Sigmoid colon (tissue), 7 donors: ENCODE data around the gene MTUS2. TPM values are rescaled to one million over a fixed set of nuclear protein-coding genes. Genes with fewer than 3 reads are reported as not detected.

ENCODE experiments used
- DNase-seq: peaks from one replicate; pipeline ENCODE4 v3.0.0-alpha.2; 2019
- H3K27ac ChIP-seq, 4 donors: fragments of 200-600 bp; sonication (generic); one replicate each; pipeline ENCODE4 v1.5.1; 2016 to 2019; ENCODE audit warnings: mild to moderate bottlenecking in 1 of 4
- H3K27me3 ChIP-seq, 3 donors: fragments of 200-600 bp; sonication (generic); one replicate each; pipeline ENCODE4 v1.5.1; 2019; ENCODE audit warnings: mild to moderate bottlenecking in 1 of 3
- H3K36me3 ChIP-seq, 4 donors: fragments of 200-600 bp; sonication (generic); one replicate each; pipeline ENCODE4 v1.5.1; 2016 to 2019
- H3K4me1 ChIP-seq, 4 donors: fragments of 200-600 bp; sonication (generic); one replicate each; pipeline ENCODE4 v1.5.1; 2017 to 2019
- H3K4me3 ChIP-seq, 4 donors: fragments of 200-600 bp; sonication (generic); one replicate each; pipeline ENCODE4 v1.5.1; 2017 to 2019; ENCODE audit warnings: mild to moderate bottlenecking in 2 of 4, moderate library complexity in 1 of 4
- H3K9me3 ChIP-seq, 4 donors: fragments of 200-600 bp in 3 of 4; sonication (generic) in 3 of 4; one replicate each; pipeline versions ENCODE4 v1.5.1 to v1.6.1; 2013 to 2019
- CTCF ChIP-seq, 4 experiments: fragments of 450-650 bp in 3 of 4; fragments of 200-600 bp in 1 of 4; IDR thresholded peaks; one replicate each; pipeline ENCODE4 v1.5.1; 2016 to 2019; ENCODE audit warnings: antibody characterized with exemption in 4 of 4, mild to moderate bottlenecking in 3 of 4, moderate library complexity in 2 of 4
- EP300 ChIP-seq, 4 donors: sonication (generic); formaldehyde crosslinking; IDR thresholded peaks; one replicate each; pipeline ENCODE4 v1.6.1; 2017; ENCODE audit warnings: antibody characterized with exemption in 4 of 4
- POLR2A ChIP-seq, 2 donors: fragments of 450-650 bp; IDR thresholded peaks; one replicate each; pipeline ENCODE4 v1.6.1; 2016; ENCODE audit warnings: antibody characterized with exemption in 2 of 2, mild to moderate bottlenecking in 2 of 2, moderate library complexity in 2 of 2
- POLR2AphosphoS5 ChIP-seq, 4 donors: sonication (generic); formaldehyde crosslinking; IDR thresholded peaks; one replicate each; pipeline ENCODE4 v1.6.1; 2017; ENCODE audit warnings: antibody characterized with exemption in 4 of 4
- WGBS, 2 donors: extraction: QIAGEN DNeasy Blood & Tissue Kit; methylation state at CpG; one replicate each; pipeline ENCODE4 v1.1.7; 2013; 5-methylcytosine and 5-hydroxymethylcytosine counted together
- intact Hi-C: fragments of 100-400 bp; cut with DNase I; formaldehyde crosslinking; loops from one replicate; pipeline ENCODE4 v1.15.1; 2023
- polyA plus RNA-seq, 3 donors: library from polyadenylated mRNA; stranded (reverse); fragments of 200-250 nt; gene quantifications; one replicate each; pipeline ENCODE4 v1.2.3, GENCODE V29; 2013
- total RNA-seq, 4 donors: library from RNA; depleted of rRNA; stranded (reverse); fragments of >200 nt; gene quantifications; one replicate each; pipeline ENCODE4 v1.1.0, GENCODE V29; 2016
- donor health status: healthy with polysubstance abuse.
- donor health status: Bipolar disorder and iron deficiency.
- donor health status: healthy.

The MTUS2 gene
- total and polyA plus RNA-seq, 7 donors, result 0.23 to 2.2 (median 0.85) TPM; not detected in 1

GRCh38 chr13:29501674-29502073 lies 681.5 kb downstream of the MTUS2 start:
- no peaks in the 10 kb centered on the region for H3K9me3 ChIP-seq
- no peaks in the 10 kb centered on the region for H3K27me3 ChIP-seq
- peaks cover 0 to 6% (median 0%) of the 10 kb centered on the region in 4 donors for H3K4me1 ChIP-seq
- TF ChIP-seq CTCF (IDR thresholded peaks at IDR 0.05) (no peak), EP300 (IDR thresholded peaks at IDR 0.05) (no peak), POLR2AphosphoS5 (IDR thresholded peaks at IDR 0.05) (no peak), POLR2A (IDR thresholded peaks at IDR 0.05) (no peak)
- 90 to 93% methylated on average over 4 of the region's 4 CpGs for WGBS, 2 donors
- H3K36me3 ChIP-seq, result no peaks in the 10 kb centered on the region
- intact Hi-C loops, result no loop called here
- H3K4me3 ChIP-seq, result no peak overlapping the region
- H3K27ac ChIP-seq, result no peak overlapping the region
- DNase-seq, result no peak

GRCh38 chr13:29502391-29503008 lies 682.4 kb downstream of the MTUS2 start:
- no peak for TF ChIP-seq POLR2AphosphoS5 (IDR thresholded peaks at IDR 0.05)
- TF ChIP-seq CTCF (IDR thresholded peaks at IDR 0.05), result no peak
- no peak for TF ChIP-seq EP300 (IDR thresholded peaks at IDR 0.05)
- no peak for TF ChIP-seq POLR2A (IDR thresholded peaks at IDR 0.05)
- H3K4me1 ChIP-seq, result peaks cover 0 to 4% (median 2%) of the 10 kb centered on the region in 4 donors
- no peak for DNase-seq
- no peaks in the 10 kb centered on the region for H3K27me3 ChIP-seq
- no peak overlapping the region for H3K4me3 ChIP-seq
- H3K27ac ChIP-seq, result no peak overlapping the region
- no peaks in the 10 kb centered on the region for H3K36me3 ChIP-seq
- intact Hi-C loops, result no loop called here
- no peaks in the 10 kb centered on the region for H3K9me3 ChIP-seq
- 90 to 92% methylated on average over 13 of the region's 13 CpGs for WGBS, 2 donors

GRCh38 chr13:29503041-29503837 lies 683.1 kb downstream of the MTUS2 start:
- no peak for DNase-seq
- 43 to 60% methylated on average over 32 of the region's 32 CpGs for WGBS, 2 donors
- H3K9me3 ChIP-seq, result no peaks in the 10 kb centered on the region
- H3K27me3 ChIP-seq, result no peaks in the 10 kb centered on the region
- intact Hi-C loops, result no loop called here
- no peak overlapping the region for H3K27ac ChIP-seq
- peaks cover 0 to 12% (median 8%) of the 10 kb centered on the region in 4 donors for H3K4me1 ChIP-seq
- H3K4me3 ChIP-seq, result no peak overlapping the region
- TF ChIP-seq POLR2A (IDR thresholded peaks at IDR 0.05) (no peak), CTCF (IDR thresholded peaks at IDR 0.05) (no peak), POLR2AphosphoS5 (IDR thresholded peaks at IDR 0.05) (no peak), EP300 (IDR thresholded peaks at IDR 0.05) (no peak)
- H3K36me3 ChIP-seq, result no peaks in the 10 kb centered on the region

GRCh38 chr13:29504691-29505090 lies 684.6 kb downstream of the MTUS2 start:
- H3K27me3 ChIP-seq, result no peaks in the 10 kb centered on the region
- no peak overlapping the region for H3K4me3 ChIP-seq
- DNase-seq, result no peak
- H3K9me3 ChIP-seq, result no peaks in the 10 kb centered on the region
- H3K4me1 ChIP-seq, result peaks cover 0 to 18% (median 15%) of the 10 kb centered on the region in 4 donors
- TF ChIP-seq CTCF (IDR thresholded peaks at IDR 0.05) (no peak), POLR2A (IDR thresholded peaks at IDR 0.05) (no peak), EP300 (IDR thresholded peaks at IDR 0.05) (no peak), POLR2AphosphoS5 (IDR thresholded peaks at IDR 0.05) (no peak)
- intact Hi-C loops, result no loop called here
- H3K27ac ChIP-seq, result no peak overlapping the region
- 89 to 95% methylated on average over 15 of the region's 15 CpGs for WGBS, 2 donors
- H3K36me3 ChIP-seq, result no peaks in the 10 kb centered on the region
